ENCODE measurements around the gene POLE3. TPM values are rescaled to one million over a fixed set of nuclear protein-coding genes. Genes with fewer than 3 reads are reported as not detected.

POLE3 gene
- total and polyA plus RNA-seq, 9 of the 15 experiments (the other 6 are each of a cell fraction or from before 2014, with no cell fraction given): 52.6 to 179 (median 110) TPM

GRCh38 chr9:113376634-113377567 lies 33.6 kb downstream of the POLE3 start, which contains the start of gene HDHD3 (continued):
- TF ChIP-seq MAZ (CRISPR knock-in tag; conservative IDR thresholded peaks at IDR 0.05 in 1 of 2, IDR thresholded peaks at IDR 0.05 in 1 of 2) (peak; percentile 21 to 73; a peak in 2 of 4 replicates), ARHGAP35 (IDR thresholded peaks at IDR 0.05; ENCODE audit: partially characterized antibody) (peak; percentile 52), ZBTB7A (IDR thresholded peaks at IDR 0.05; ENCODE audit: borderline replicate concordance, control insufficient read depth, low read depth, low read length) (peak; percentile 38; the same call in 1 of the 2 replicates), ZNF324 (CRISPR knock-in tag; IDR thresholded peaks at IDR 0.05) (no peak), GTF2F1 (IDR thresholded peaks at IDR 0.05; ENCODE audit: low read depth, low read length) (no peak), KDM5B (IDR thresholded peaks at IDR 0.05; ENCODE audit: insufficient replicate concordance, low read depth, low read length) (peak; percentile 56), MED1 (CRISPR knock-in tag; IDR thresholded peaks at IDR 0.05; ENCODE audit: borderline replicate concordance) (no peak), TAF1 (IDR thresholded peaks at IDR 0.05; ENCODE audit: control insufficient read depth, extremely low read depth, insufficient read depth, low read length, severe bottlenecking) (peak; percentile 50), THAP12 (CRISPR knock-in tag; IDR thresholded peaks at IDR 0.05) (0 out of 2 replicates have a peak, but pooled peaks have one; percentile 42), HNRNPK (IDR thresholded peaks at IDR 0.05; ENCODE audit: low read depth, low read length, poor library complexity, severe bottlenecking) (peak; percentile 89), ILF3 (IDR thresholded peaks at IDR 0.05; ENCODE audit: borderline replicate concordance) (no peak), ELK1 (CRISPR knock-in tag; IDR thresholded peaks at IDR 0.05) (no peak), HOMEZ (CRISPR knock-in tag; IDR thresholded peaks at IDR 0.05) (no peak), MTA2 (IDR thresholded peaks at IDR 0.05; ENCODE audit: low read depth) (no peak), CHD2 (IDR thresholded peaks at IDR 0.05; ENCODE audit: low read depth, low read length) (no peak), PHF8 (IDR thresholded peaks at IDR 0.05; ENCODE audit: borderline replicate concordance, low read length) (peak; percentile 86), ZNF75A (CRISPR knock-in tag; IDR thresholded peaks at IDR 0.05) (no peak), RB1 (IDR thresholded peaks at IDR 0.05; ENCODE audit: low read depth) (peak; percentile 33; the same call in 1 of the 2 replicates)
